ENCODE results near the gene RAB27B.

Gene RAB27B

GRCh38 chr18:54867131-54867530 lies 38.9 kb downstream of the RAB27B start:
- DNase-seq (ENCODE audit: low spot score): no peak

DNA sequence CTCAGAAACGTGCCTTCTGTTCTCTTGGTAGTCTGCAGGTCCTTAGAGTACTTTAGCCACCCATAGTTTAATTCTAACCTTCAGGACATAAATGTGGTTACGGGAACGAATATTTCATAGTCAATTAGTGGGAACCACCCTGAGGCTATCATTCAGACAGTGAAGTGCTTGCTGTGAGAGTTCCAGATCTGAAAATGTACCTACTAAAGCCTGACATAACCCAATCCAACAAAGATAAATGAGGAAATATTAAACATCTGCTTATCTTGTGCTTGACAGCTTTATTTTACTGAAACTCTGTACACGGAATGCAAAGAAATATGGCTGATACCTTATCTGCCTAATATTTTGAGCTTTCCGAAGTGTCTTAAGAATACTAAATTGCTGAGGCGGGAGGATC lies 43.0 kb downstream of the RAB27B start:
- no peak for DNase-seq (ENCODE audit: low spot score)

GRCh38 chr18:54872681-54873080 lies 44.4 kb downstream of the RAB27B start:
- no peak for DNase-seq (ENCODE audit: low spot score)

DNA sequence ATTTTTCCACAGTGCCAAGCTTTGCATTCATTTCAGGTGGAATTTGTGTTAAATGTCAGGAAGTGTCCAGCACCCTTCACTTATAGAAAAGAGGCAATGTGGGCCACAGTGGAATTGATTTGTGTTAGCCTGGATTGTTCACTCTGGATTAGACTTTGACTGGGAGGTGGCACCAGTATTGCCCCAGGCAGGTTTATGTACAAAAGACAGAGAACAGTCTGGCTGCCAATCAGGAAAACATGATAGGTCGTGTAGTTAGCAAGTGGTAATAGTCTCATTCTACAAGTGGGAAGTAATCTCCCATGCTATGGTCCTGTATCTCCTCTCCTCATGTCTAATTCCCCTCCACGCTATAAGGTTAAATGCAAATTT lies 45.6 kb downstream of the RAB27B start:
- DNase-seq (ENCODE audit: low spot score): no peak

GRCh38 chr18:54875063-54875462 lies 46.8 kb downstream of the RAB27B start:
- no peak for DNase-seq (ENCODE audit: low spot score)

DNA sequence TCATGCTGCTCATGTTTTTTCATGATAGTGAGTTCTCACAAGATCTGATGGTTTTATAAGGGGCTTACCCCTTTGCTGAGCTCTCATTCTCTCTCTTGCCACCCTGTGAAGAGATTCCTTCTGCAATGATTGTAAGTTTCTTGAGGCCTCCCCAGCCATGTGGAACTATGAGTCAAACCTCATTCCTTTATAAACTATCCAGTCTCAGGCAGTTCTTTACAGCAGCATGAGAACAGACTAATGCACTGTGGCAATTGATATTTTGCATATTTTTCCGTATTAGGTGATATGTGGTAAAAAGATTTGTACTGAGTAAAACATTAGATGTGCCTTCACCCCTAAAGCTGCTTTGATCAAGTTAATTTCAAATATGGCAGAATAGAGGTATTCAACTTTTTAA lies 48.8 kb downstream of the RAB27B start:
- no peak for DNase-seq (ENCODE audit: low spot score)

DNA sequence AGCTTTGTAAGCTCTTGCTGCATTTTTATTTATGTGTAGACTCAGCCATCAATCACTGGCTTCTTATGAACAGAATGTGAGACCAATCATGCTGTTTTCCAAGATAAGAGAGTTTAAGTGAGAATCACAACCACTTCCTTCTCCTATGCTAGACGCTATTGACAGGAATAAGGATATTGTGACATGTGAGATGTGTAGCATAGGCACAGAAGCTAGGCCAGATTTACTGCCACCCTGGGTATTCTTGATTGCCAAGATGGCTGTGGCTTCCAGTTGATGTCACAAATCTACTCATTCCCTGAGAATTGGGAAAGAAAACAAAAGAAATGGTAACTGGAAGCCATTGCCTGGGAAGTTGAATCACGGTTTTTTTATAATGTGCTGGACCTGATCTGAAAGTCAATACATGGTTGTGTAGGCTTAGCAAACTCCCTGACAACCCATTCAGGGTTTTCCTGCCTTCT lies 49.9 kb downstream of the RAB27B start:
- DNase-seq (ENCODE audit: low spot score): no peak

GRCh38 chr18:54878659-54879358 lies 50.5 kb downstream of the RAB27B start:
- DNase-seq (ENCODE audit: low spot score): no peak

GRCh38 chr18:54879691-54880090 lies 51.4 kb downstream of the RAB27B start:
- DNase-seq (ENCODE audit: low spot score): no peak

GRCh38 chr18:54880395-54881105 lies 52.3 kb downstream of the RAB27B start:
- no peak for DNase-seq (ENCODE audit: low spot score)

GRCh38 chr18:54881229-54881768 lies 53.0 kb downstream of the RAB27B start:
- DNase-seq (ENCODE audit: low spot score): no peak

GRCh38 chr18:54882318-54882717 lies 54.0 kb downstream of the RAB27B start:
- no peak for DNase-seq (ENCODE audit: low spot score)

DNA sequence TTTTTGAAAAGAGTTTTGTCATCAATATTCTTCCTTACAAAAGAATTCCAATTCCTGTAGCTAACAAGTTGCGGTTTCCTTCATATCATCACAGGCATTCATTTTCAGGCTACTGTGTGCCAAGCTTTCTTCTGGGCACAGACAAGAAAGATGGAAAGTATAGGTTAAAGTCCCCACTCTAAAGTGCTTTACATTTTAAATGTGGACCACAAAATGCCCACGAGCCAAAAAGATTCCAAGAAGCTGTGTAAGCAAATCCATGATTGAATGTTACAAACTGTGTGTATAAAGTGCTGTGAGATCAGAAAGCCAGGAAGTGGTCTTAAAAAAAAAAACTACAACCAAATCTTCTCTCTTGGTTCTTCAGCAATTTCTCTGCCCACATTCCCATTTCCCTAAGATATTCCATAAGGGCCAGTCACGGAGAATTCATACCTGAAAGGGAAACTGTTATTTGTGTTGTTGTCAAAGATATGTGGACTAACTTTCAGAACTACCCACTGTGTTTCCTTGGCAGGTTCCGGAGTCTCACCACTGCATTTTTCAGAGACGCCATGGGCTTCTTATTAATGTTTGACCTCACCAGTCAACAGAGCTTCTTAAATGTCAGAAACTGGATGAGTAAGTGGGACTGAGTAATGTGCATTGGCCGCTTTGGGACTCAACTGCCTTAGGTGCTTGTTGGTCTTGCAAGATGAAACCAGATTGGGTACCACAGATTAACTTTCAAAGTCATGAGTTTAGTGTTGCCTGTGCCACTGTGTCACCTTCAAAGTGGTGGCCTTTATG lies 55.7 kb downstream of the RAB27B start:
- DNase-seq (ENCODE audit: low spot score): no peak

- no peak for DNase-seq (ENCODE audit: low spot score)
Measured at GRCh38 chr18:54888378-54888777, 60.1 kb downstream of the RAB27B start.

GRCh38 chr18:54888933-54889332 lies 60.7 kb downstream of the RAB27B start:
- DNase-seq (ENCODE audit: low spot score): no peak

DNA sequence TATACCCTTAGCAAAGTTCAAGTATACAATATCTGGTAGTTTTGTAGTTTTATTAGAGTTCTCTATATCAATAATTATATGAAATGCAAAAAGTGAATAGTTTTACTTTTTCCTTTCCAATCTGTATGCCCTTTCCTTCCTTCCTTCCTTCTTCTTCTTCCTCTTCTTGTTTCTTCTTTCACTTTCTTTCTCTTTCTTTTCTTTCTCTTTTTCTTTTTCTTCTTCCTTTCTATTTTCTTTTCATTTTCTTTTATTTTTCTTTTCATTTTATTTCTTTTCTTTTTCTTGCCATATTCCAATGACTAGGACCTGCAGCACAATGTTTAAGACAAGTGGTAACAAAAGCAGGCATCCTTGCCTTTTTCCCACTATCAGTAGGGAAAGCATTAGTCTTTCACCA lies 71.2 kb downstream of the RAB27B start:
- DNase-seq (ENCODE audit: low spot score): no peak

GRCh38 chr18:54900290-54900689 lies 72.0 kb downstream of the RAB27B start:
- DNase-seq (ENCODE audit: low spot score): no peak

GRCh38 chr18:54904581-54904980 lies 76.3 kb downstream of the RAB27B start:
- DNase-seq (ENCODE audit: low spot score): no peak

GRCh38 chr18:54905629-54906028 lies 77.4 kb downstream of the RAB27B start:
- DNase-seq (ENCODE audit: low spot score): no peak

DNA sequence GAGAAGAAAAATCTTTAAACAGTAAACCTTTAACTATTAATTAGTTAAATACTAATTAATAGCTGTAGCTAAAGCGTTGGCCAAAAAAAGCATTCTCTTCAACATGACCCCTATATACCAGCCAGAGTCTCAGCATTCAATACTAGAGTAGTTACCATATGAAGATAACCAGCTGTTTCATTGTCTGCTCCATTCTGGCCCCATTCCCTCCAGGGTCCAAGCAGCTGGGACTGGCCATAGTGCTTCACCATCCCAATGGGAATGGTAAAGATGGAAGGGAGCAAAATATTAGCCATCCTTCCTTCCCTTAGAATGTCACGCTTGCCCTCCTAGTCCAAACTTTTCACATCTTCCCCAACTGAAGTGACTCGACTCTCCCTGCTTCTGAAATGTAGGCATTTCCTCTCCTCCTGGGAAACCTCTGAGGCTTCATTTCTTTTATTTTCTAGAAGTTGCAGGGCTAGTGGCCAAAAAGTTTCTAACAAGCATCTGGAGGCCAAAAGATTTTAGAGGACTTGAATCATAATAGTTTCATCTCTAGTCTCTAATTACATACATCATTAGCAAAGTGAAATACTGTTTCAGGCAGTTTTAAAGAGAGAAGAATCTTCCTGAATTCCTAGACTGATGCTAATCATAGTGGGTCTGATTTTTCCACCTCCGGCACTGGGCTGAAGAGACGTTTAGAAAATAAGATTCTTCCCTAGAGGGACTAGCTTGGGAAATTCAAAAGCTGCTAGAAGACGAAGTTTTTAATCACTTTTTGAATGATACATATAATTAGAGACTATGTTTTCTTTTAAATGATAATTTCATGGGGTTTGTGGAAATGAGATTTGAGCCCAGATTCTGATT lies 78.3 kb downstream of the RAB27B start:
- no peak for DNase-seq (ENCODE audit: low spot score)

GRCh38 chr18:54909538-54909937 lies 81.3 kb downstream of the RAB27B start:
- no peak for DNase-seq (ENCODE audit: low spot score)

Data from HuH-7.5 (cell line).